CD8-positive, alpha-beta memory T cell (primary cell): ENCODE measurements around the gene GPER1. TPM values are rescaled to one million over a fixed set of nuclear protein-coding genes. Genes with fewer than 3 reads are reported as not detected.
"Not testable (repeated sequence)": the region's sequence is repeated elsewhere in the genome, so short reads cannot be mapped to it uniquely, and the experiment has no call there.

Source experiments
- CTCF ChIA-PET: fragments of 350-600 bp; sonication (Branson Sonifier 250); formaldehyde crosslinking; loops from one replicate; lab custom pipeline; 2021; ENCODE audit warnings: antibody characterized with exemption; lab: Charles Lee
- POLR2A ChIA-PET: fragments of 350-600 bp; sonication (Branson Sonifier 250); formaldehyde crosslinking; loops from one replicate; lab custom pipeline; 2021; ENCODE audit warnings: antibody characterized with exemption; lab: Charles Lee
- DNase-seq, 5 donors: peaks; one replicate each; pipeline versions ENCODE4 v3.0.0 to v3.0.0-alpha.2; 2020 to 2022; ENCODE audit warnings: mixed read lengths in 1 of 5
- H3K27ac ChIP-seq: one replicate; pipeline ENCODE4 v1.7.0; 2013; ENCODE audit warnings: low read depth, mild to moderate bottlenecking, low read length, moderate library complexity
- H3K27me3 ChIP-seq: 2 replicates; pipeline ENCODE4 v1.7.0; 2013; ENCODE audit warnings: low read length, mild to moderate bottlenecking; ENCODE audit not compliant: insufficient read depth, poor library complexity, severe bottlenecking
- H3K36me3 ChIP-seq: 2 replicates; pipeline ENCODE4 v1.7.0; 2013; ENCODE audit warnings: mild to moderate bottlenecking, low read length, moderate library complexity; ENCODE audit not compliant: insufficient read depth
- H3K4me1 ChIP-seq: 2 replicates; pipeline ENCODE4 v1.7.0; 2013; ENCODE audit warnings: mild to moderate bottlenecking, low read length, moderate library complexity; ENCODE audit not compliant: insufficient read depth
- H3K4me3 ChIP-seq: 2 replicates; pipeline ENCODE4 v1.7.0; 2013; ENCODE audit warnings: mild to moderate bottlenecking, low read length
- H3K9me3 ChIP-seq: 2 replicates; pipeline ENCODE4 v1.7.0; 2013; ENCODE audit warnings: mild to moderate bottlenecking, low read length
- H3K27ac Mint-ChIP-seq, 8 donors: one replicate each; pipeline ENCODE4 v1.8.0; 2020 to 2021; ENCODE audit warnings: mixed read lengths in 8 of 8, mild to moderate bottlenecking in 6 of 8, inconsistent platforms in 3 of 8, moderate library complexity in 3 of 8
- H3K27me3 Mint-ChIP-seq, 2 donors: one replicate each; pipeline ENCODE4 v1.8.0; 2020 to 2021; ENCODE audit warnings: mixed read lengths in 2 of 2, mild to moderate bottlenecking in 1 of 2, moderate library complexity in 1 of 2
- H3K36me3 Mint-ChIP-seq, 3 donors: one replicate each; pipeline ENCODE4 v1.8.0; 2020 to 2021; ENCODE audit warnings: mixed read lengths in 3 of 3, inconsistent platforms in 1 of 3, mild to moderate bottlenecking in 1 of 3
- H3K4me1 Mint-ChIP-seq, 3 donors: one replicate each; pipeline ENCODE4 v1.8.0; 2020 to 2021; ENCODE audit warnings: mixed read lengths in 3 of 3, inconsistent platforms in 1 of 3, mild to moderate bottlenecking in 1 of 3
- H3K4me3 Mint-ChIP-seq, 7 donors: one replicate each; pipeline ENCODE4 v1.8.0; 2020 to 2021; ENCODE audit warnings: mixed read lengths in 7 of 7, mild to moderate bottlenecking in 6 of 7, moderate library complexity in 4 of 7, inconsistent platforms in 2 of 7
- H3K9me3 Mint-ChIP-seq, 5 donors: one replicate each; pipeline ENCODE4 v1.8.0; 2020 to 2022; ENCODE audit warnings: mixed read lengths in 5 of 5, mild to moderate bottlenecking in 3 of 5, moderate library complexity in 2 of 5, inconsistent platforms in 1 of 5
- polyA plus RNA-seq: library from polyadenylated mRNA; unstranded; fragments of 300-500 nt; fragmentation: Illumina TruSeq; gene quantifications from one replicate; pipeline ENCODE4 v1.2.3, GENCODE V29; 2021
- total RNA-seq, 2 experiments: library from RNA; stranded (reverse); gene quantifications; one replicate each; pipeline ENCODE4 v1.2.3, GENCODE V29; 2021

The GPER1 gene
- total and polyA plus RNA-seq, 3 experiments from 2014 or later: 0.17 TPM; not detected in 2

DNA sequence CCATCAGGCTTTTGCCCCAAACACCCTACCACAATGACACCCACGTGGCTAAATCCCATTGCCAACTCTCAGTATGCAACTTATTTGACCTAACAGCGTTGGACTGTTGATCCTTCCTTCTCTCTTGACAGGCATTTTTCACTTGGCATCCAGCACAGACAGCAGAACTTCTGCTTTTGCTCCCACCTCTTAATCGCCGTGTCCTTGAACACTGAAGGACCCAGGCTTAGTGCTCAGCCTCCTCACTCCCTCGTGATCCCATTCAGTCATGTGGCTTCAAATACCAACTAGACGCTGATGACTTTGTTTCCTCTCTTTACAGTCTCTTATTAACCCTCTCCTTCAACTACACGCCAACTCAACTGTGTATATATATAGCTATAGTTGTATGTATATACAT lies 47.0 kb downstream of the GPER1 start:
- Histone ChIP-seq H3K4me3 (no peak overlapping the region), H3K36me3 (no peaks in the 10 kb centered on the region), H3K27ac (no peak overlapping the region), H3K9me3 (no peaks in the 10 kb centered on the region), H3K27me3 (no peaks in the 10 kb centered on the region), H3K4me1 (peaks cover 13% of the 10 kb centered on the region)
- CTCF ChIA-PET: no interaction called here
- no peaks in the 10 kb centered on the region for H3K9me3 Mint-ChIP-seq
- DNase-seq: no peak
- peak overlapping the region in 2 of 8 donors; percentile 37 to 50 for H3K27ac Mint-ChIP-seq
- H3K4me1 Mint-ChIP-seq: peaks cover 15 to 19% (median 17%) of the 10 kb centered on the region in 3 donors
- H3K36me3 Mint-ChIP-seq: peaks cover 0 to 7% (median 6%) of the 10 kb centered on the region in 3 donors
- POLR2A ChIA-PET: no interaction called here
- no peak overlapping the region for H3K4me3 Mint-ChIP-seq
- H3K27me3 Mint-ChIP-seq: no peaks in the 10 kb centered on the region

DNA sequence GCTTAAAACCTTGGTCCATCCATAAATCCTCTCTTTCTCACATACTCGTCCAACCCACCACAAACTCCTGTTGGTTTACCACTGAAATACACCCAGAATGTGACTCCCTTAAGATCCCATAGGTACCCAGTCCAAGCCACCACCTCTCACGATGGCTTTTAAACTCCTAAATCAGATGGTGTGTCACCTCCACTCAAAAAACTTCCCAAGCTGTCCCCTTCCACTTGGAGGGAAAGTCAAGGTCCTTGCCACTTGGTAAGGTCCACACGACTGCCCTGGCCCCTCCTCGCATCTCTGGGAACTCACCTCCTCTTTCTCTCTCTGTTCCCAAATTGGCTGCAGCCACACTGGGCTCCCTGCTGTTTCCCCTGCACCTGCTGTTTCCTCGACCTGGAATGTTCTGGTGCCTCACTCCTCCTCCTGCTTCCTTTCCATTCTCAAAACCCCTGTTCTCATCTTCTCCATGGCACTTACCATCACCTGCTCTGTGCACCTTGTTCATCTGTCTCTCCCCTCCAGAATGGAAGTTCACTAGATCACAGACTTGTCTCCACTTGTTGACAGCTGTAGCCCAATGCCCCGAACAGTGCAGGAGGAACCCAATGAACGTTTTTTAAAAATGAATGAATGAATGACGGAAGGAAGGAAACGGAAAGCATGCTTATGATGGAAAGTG lies 49.1 kb downstream of the GPER1 start:
- Mint-ChIP-seq H3K4me1 (peaks cover 15 to 19% (median 17%) of the 10 kb centered on the region in 3 donors), H3K36me3 (peaks cover 0 to 7% (median 4%) of the 10 kb centered on the region in 3 donors), H3K4me3 (peak overlapping the region; percentile 78 to 93 (median 91)), H3K27ac (peak overlapping the region; percentile 78 to 98 (median 91)), H3K9me3 (no peaks in the 10 kb centered on the region), H3K27me3 (no peaks in the 10 kb centered on the region)
- ChIA-PET POLR2A (no interaction called here), CTCF (interaction anchor here (1.9 kb wide), 1 partner anchor 144 kb away, joined by 15 read pairs; no protein-coding TSS in a partner anchor)
- peak overlapping the region; percentile 94 for H3K27ac ChIP-seq
- H3K4me1 ChIP-seq: peaks cover 13% of the 10 kb centered on the region
- H3K36me3 ChIP-seq: no peaks in the 10 kb centered on the region
- no peaks in the 10 kb centered on the region for H3K27me3 ChIP-seq
- DNase-seq: peak in 1 of 5 donors; percentile 37
- H3K9me3 ChIP-seq: no peaks in the 10 kb centered on the region
- peak overlapping the region; percentile 59 for H3K4me3 ChIP-seq

DNA sequence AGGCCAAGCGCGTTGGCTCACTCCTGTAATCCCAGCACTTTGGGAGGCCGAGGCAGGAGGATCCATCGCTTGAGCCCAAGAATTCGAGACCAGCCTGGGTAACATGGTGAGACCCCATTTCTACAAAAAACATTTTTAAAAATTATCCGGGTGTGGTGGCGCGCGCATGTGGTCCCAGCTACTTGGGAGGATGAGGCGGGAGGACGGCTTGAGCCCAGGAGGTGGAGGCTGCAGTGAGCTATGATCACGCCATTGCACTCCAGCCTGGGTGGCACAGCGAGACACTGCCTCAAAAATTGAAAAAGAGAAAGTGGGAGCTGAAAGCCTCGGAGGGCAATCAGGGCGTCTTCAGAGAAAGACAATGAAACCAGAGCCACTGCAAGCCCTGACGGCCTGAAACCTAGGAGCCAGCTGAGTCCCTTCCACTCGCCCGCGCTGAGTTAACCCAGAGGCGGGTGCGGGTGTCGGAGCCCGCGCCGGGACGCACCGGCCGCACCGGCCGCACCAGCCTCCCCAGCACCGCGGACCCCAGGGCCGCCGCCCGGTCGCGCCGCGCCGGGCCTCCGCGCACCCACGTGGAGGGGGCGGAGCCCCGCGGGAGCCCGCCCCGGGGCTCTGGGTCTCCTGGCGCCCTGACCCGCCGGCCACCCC lies 49.7 kb downstream of the GPER1 start:
- peak overlapping the region; percentile 94 for H3K27ac ChIP-seq
- ChIA-PET CTCF (interaction anchor here (1.0 to 1.9 kb wide), 4 partner anchors 22 to 145 kb away, joined by 4 to 15 read pairs (median 5); partner anchors contain the start of gene ZFAND2A), POLR2A (interaction anchor here (0.5 to 1.5 kb wide), 3 partner anchors 23 to 323 kb away, joined by 3 to 8 read pairs (median 4); partner anchors contain the start of gene ZFAND2A)
- H3K27me3 ChIP-seq: no peaks in the 10 kb centered on the region
- peaks cover 13% of the 10 kb centered on the region for H3K4me1 ChIP-seq
- H3K9me3 ChIP-seq: no peaks in the 10 kb centered on the region
- H3K36me3 ChIP-seq: no peaks in the 10 kb centered on the region
- peak overlapping the region; percentile 90 to 96 (median 93) for H3K4me3 Mint-ChIP-seq
- peak overlapping the region; percentile 90 for H3K4me3 ChIP-seq
- DNase-seq: no peak
- H3K27me3 Mint-ChIP-seq: no peaks in the 10 kb centered on the region
- peaks cover 0 to 6% (median 4%) of the 10 kb centered on the region in 3 donors for H3K36me3 Mint-ChIP-seq
- H3K27ac Mint-ChIP-seq: peak overlapping the region; percentile 84 to 98 (median 96)
- H3K9me3 Mint-ChIP-seq: no peaks in the 10 kb centered on the region
- H3K4me1 Mint-ChIP-seq: peaks cover 15 to 19% (median 17%) of the 10 kb centered on the region in 3 donors

DNA sequence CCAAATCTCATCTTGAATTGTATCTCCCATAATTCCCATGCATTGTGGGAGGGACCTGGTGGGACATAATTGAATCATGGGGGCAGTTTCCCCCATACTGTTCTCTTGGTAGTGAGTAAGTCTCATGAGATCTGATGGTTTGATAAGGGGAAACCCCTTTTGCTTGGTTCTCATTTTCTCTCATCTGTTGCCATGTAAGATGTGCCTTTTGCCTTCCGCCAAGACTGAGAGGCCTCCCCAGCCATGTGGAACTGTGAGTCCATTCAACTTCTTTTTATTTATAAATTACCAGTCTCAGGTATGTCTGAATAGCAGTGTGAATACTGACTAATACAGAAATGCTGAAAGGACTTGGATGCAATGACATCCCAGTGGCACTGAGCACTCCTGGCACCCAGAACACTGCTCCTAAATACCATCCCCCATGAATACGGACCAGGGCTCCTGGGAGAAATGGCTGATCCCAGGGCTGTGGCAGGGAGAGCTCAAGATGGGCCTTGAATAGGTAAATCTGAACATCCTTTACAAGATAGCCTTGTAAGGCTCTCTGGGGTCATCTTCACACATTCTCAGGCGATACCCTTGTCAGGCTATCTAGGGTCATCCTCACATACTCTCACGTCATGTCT lies 52.7 kb downstream of the GPER1 start:
- peaks cover 11 to 19% (median 13%) of the 10 kb centered on the region in 3 donors for H3K4me1 Mint-ChIP-seq
- H3K27ac Mint-ChIP-seq: peak overlapping the region in 2 of 8 donors; percentile 22 to 74
- ChIA-PET CTCF (interaction anchor here (1.7 kb wide), 1 partner anchor 54 kb away, joined by 4 read pairs; no protein-coding TSS in a partner anchor), POLR2A (interaction anchor here (0.8 kb wide), 1 partner anchor 18 kb away, joined by 4 read pairs; no protein-coding TSS in a partner anchor)
- no peaks in the 10 kb centered on the region for H3K27me3 Mint-ChIP-seq
- Histone ChIP-seq H3K27me3 (no peaks in the 10 kb centered on the region), H3K4me3 (no peak overlapping the region), H3K27ac (no peak overlapping the region), H3K4me1 (peaks cover 13% of the 10 kb centered on the region), H3K9me3 (no peaks in the 10 kb centered on the region), H3K36me3 (no peaks in the 10 kb centered on the region)
- no peaks in the 10 kb centered on the region for H3K9me3 Mint-ChIP-seq
- peak overlapping the region in 4 of 7 donors; percentile 22 to 68 (median 44) for H3K4me3 Mint-ChIP-seq
- peaks cover 0 to 4% (median 0%) of the 10 kb centered on the region in 3 donors for H3K36me3 Mint-ChIP-seq
- no peak for DNase-seq

DNA sequence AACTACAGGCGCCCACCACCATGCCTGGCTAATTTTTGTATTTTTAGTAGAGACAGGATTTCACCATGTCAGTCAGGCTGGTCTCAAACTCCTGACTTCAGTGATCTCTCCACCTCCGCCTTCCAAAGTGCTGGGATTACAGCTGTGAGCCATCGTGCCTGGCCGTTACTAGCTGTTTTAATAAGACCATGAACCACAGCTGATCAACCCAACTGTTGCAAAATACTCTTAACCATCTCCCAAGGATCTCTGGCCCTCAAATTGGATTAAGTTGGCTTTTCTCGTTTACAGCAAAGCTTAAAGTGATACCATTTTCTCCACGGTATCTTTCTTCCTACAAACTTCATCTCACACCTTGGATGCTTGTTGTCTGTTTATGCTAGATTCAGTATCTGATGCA lies 53.7 kb downstream of the GPER1 start:
- H3K4me3 ChIP-seq: no peak overlapping the region
- no peaks in the 10 kb centered on the region for H3K9me3 Mint-ChIP-seq
- H3K4me1 Mint-ChIP-seq: peaks cover 10 to 17% (median 11%) of the 10 kb centered on the region in 3 donors
- H3K27me3 ChIP-seq: no peaks in the 10 kb centered on the region
- no peak overlapping the region for H3K27ac ChIP-seq
- H3K36me3 Mint-ChIP-seq: peaks cover 0 to 4% (median 0%) of the 10 kb centered on the region in 3 donors
- POLR2A ChIA-PET: no interaction called here
- H3K36me3 ChIP-seq: no peaks in the 10 kb centered on the region
- peaks cover 13% of the 10 kb centered on the region for H3K4me1 ChIP-seq
- DNase-seq: no peak
- CTCF ChIA-PET: no interaction called here
- no peaks in the 10 kb centered on the region for H3K27me3 Mint-ChIP-seq
- H3K9me3 ChIP-seq: no peaks in the 10 kb centered on the region
- peak overlapping the region in 1 of 7 donors; percentile 80 for H3K4me3 Mint-ChIP-seq
- peak overlapping the region in 1 of 8 donors; percentile 27 for H3K27ac Mint-ChIP-seq

DNA sequence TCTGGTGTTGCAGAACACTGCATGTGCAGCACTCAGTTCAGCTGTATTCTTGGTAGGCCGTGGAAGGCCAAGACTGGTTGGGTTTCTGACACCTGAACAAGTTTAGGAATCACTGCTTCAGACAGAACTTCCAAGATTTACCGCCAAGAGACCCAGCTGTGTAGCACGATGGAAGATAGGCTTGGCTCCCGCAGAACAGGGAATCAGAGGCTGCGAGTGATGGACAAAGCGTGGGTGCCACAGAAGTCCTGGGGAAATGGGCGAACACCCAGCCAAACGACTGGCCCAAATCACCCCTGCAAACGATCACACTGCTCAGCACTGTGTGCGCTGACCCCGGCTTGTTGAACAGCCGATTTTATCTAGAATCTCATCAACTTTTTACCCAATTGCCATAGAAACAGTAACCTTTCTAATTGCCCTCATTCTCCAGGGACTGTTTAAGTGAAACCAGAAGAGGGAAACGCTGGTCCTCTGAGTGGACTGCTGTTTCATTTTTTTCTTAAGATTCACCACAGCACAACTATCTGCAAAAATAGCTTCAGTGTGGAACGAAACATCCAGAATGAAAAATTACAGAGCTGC lies 54.2 kb downstream of the GPER1 start:
- no peaks in the 10 kb centered on the region for H3K27me3 ChIP-seq
- DNase-seq: no peak
- no peak overlapping the region for H3K27ac ChIP-seq
- no peaks in the 10 kb centered on the region for H3K27me3 Mint-ChIP-seq
- ChIA-PET POLR2A (no interaction called here), CTCF (no interaction called here)
- peak overlapping the region in 1 of 7 donors; percentile 80 for H3K4me3 Mint-ChIP-seq
- no peaks in the 10 kb centered on the region for H3K36me3 ChIP-seq
- H3K4me1 ChIP-seq: peaks cover 8% of the 10 kb centered on the region
- no peak overlapping the region for H3K4me3 ChIP-seq
- H3K4me1 Mint-ChIP-seq: peaks cover 5 to 12% (median 6%) of the 10 kb centered on the region in 3 donors
- no peaks in the 10 kb centered on the region for H3K9me3 Mint-ChIP-seq
- H3K36me3 Mint-ChIP-seq: peaks cover 0 to 4% (median 0%) of the 10 kb centered on the region in 3 donors
- H3K9me3 ChIP-seq: no peaks in the 10 kb centered on the region
- H3K27ac Mint-ChIP-seq: no peak overlapping the region

DNA sequence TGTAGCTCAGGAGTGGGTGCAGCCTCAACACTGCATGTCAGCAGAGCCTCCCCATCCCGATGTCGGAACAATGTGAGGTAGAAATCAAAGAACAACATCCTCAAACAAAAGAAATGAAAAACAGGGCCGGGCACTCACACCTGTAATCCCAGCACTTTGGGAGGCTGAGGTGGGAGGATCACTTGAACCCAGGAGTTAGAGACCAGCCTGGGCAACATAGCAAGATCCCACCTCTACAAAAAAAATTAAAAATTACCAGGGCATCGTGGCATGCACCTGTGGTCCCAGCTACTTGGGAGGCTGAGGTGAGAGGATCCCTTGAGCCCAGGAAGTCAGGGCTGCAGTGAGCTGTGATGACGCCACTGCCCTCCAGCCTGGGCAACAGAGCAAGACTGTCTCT lies 55.1 kb downstream of the GPER1 start:
- H3K27me3 Mint-ChIP-seq, H3K4me3 ChIP-seq, H3K4me3 Mint-ChIP-seq, H3K4me1 Mint-ChIP-seq, H3K27ac Mint-ChIP-seq, H3K36me3 Mint-ChIP-seq, H3K9me3 ChIP-seq, H3K9me3 Mint-ChIP-seq, H3K4me1 ChIP-seq, CTCF ChIA-PET, H3K27me3 ChIP-seq, H3K27ac ChIP-seq, POLR2A ChIA-PET, H3K36me3 ChIP-seq: not testable (repeated sequence)
- DNase-seq: peak in 1 of 5 donors; percentile 28
